Neuronal stem cell (in vitro differentiated cells): ENCODE results near the gene ELMO1.

Experiments
- DNase-seq: peaks from one replicate; pipeline ENCODE4 v3.0.0-alpha.2; 2013; ENCODE audit warnings: low spot score
- H2AFZ ChIP-seq: one replicate; pipeline ENCODE4 v1.6.1; 2013; ENCODE audit warnings: mild to moderate bottlenecking, low read length, inconsistent platforms
- H2AK5ac ChIP-seq: 2 replicates; pipeline ENCODE4 v1.6.1; 2013; ENCODE audit warnings: low read depth, mild to moderate bottlenecking, inconsistent platforms, low read length, moderate library complexity, mixed read lengths
- H2BK120ac ChIP-seq: 2 replicates; pipeline ENCODE4 v1.6.1; 2013; ENCODE audit warnings: low read depth, mild to moderate bottlenecking, inconsistent platforms, low read length, moderate library complexity, mixed read lengths
- H2BK12ac ChIP-seq: one replicate; pipeline ENCODE4 v1.6.1; 2013; ENCODE audit warnings: low read length, inconsistent platforms
- H2BK15ac ChIP-seq: 2 replicates; pipeline ENCODE4 v1.6.1; 2013; ENCODE audit warnings: mild to moderate bottlenecking, low read length, inconsistent platforms, mixed read lengths
- H2BK5ac ChIP-seq: one replicate; pipeline ENCODE4 v1.6.1; 2013; ENCODE audit warnings: inconsistent platforms, mild to moderate bottlenecking, low read length, moderate library complexity
- H3K14ac ChIP-seq: one replicate; pipeline ENCODE4 v1.6.1; 2013; ENCODE audit warnings: low read length, inconsistent platforms
- H3K18ac ChIP-seq: 2 replicates; pipeline ENCODE4 v1.6.1; 2013; ENCODE audit warnings: low read length, inconsistent platforms
- H3K23ac ChIP-seq: 2 replicates; pipeline ENCODE4 v1.6.1; 2013; ENCODE audit warnings: low read depth, mild to moderate bottlenecking, mixed read lengths, low read length, inconsistent platforms; ENCODE audit not compliant: poor library complexity
- H3K27ac ChIP-seq: replicated peaks from 3 replicates; pipeline ENCODE4 v1.5.1; 2013; ENCODE audit warnings: low read length, inconsistent platforms
- H3K27me3 ChIP-seq, 3 experiments: 2 replicates each; pipeline ENCODE4 v1.6.1; 2013; ENCODE audit warnings: low read length in 3 of 3, mild to moderate bottlenecking in 2 of 3, inconsistent platforms in 1 of 3, low read depth in 1 of 3, mixed read lengths in 1 of 3, moderate library complexity in 1 of 3; ENCODE audit not compliant: control insufficient read depth in 3 of 3, insufficient read depth in 3 of 3
- H3K36me3 ChIP-seq, 2 donors: replicated peaks in 1 of 2; 2 replicates each; pipeline ENCODE4 v1.6.1; 2013; ENCODE audit warnings: low read length in 2 of 2; ENCODE audit not compliant: control insufficient read depth in 2 of 2, insufficient read depth in 2 of 2
- H3K4ac ChIP-seq: 2 replicates; pipeline ENCODE4 v1.6.1; 2013; ENCODE audit warnings: inconsistent platforms, mild to moderate bottlenecking, low read length, moderate library complexity
- H3K4me1 ChIP-seq, 2 donors: 1 replicate in 1 of 2; 2 replicates in 1 of 2; pipeline ENCODE4 v1.6.1; 2013; ENCODE audit warnings: low read length in 2 of 2, low read depth in 1 of 2; ENCODE audit not compliant: control insufficient read depth in 2 of 2, insufficient read depth in 1 of 2
- H3K4me2 ChIP-seq: one replicate; pipeline ENCODE4 v1.6.1; 2013; ENCODE audit warnings: mild to moderate bottlenecking, low read length, inconsistent platforms; ENCODE audit not compliant: insufficient read depth, poor library complexity, severe bottlenecking
- H3K4me3 ChIP-seq, 2 donors: 2 replicates each; pipeline ENCODE4 v1.5.1; 2013; ENCODE audit warnings: low read length in 2 of 2, mild to moderate bottlenecking in 2 of 2, inconsistent platforms in 1 of 2, moderate library complexity in 1 of 2
- H3K79me1 ChIP-seq: one replicate; pipeline ENCODE4 v1.6.1; 2013; ENCODE audit warnings: low read depth, mild to moderate bottlenecking, inconsistent platforms, low read length, moderate library complexity
- H3K9ac ChIP-seq: one replicate; pipeline ENCODE4 v1.6.1; 2013; ENCODE audit warnings: mild to moderate bottlenecking, low read depth, low read length, inconsistent platforms; ENCODE audit not compliant: poor library complexity
- H3K9me3 ChIP-seq, 2 donors: replicated peaks in 1 of 2; 2 replicates each; pipeline versions ENCODE3 to v1.6.1; 2013; ENCODE audit warnings: low read length in 2 of 2, mild to moderate bottlenecking in 2 of 2, inconsistent platforms in 1 of 2, low read depth in 1 of 2, mixed read lengths in 1 of 2, moderate library complexity in 1 of 2; ENCODE audit not compliant: control insufficient read depth in 2 of 2, insufficient read depth in 1 of 2
- H4K8ac ChIP-seq: one replicate; pipeline ENCODE4 v1.6.1; 2013; ENCODE audit warnings: low read depth, mild to moderate bottlenecking, inconsistent platforms, low read length, moderate library complexity
- H4K91ac ChIP-seq: one replicate; pipeline ENCODE4 v1.6.1; 2013; ENCODE audit warnings: low read length, low read depth, mild to moderate bottlenecking, inconsistent platforms; ENCODE audit not compliant: poor library complexity
- WGBS, 2 donors: extraction: QIAGEN DNeasy Blood & Tissue Kit; methylation state at CpG; one replicate each; pipeline ENCODE4 v1.1.7; 2013; ENCODE audit warnings: missing lambda C conversion rate in 2 of 2, mixed read lengths in 1 of 2; ENCODE audit not compliant: insufficient read length in 2 of 2, insufficient replicate concordance in 1 of 2; ENCODE audit errors: extremely low coverage in 2 of 2; 5-methylcytosine and 5-hydroxymethylcytosine counted together

Gene ELMO1

GRCh38 chr7:36855330-36855729 lies 593.3 kb downstream of the ELMO1 start:
- Histone ChIP-seq H3K27ac (no peak overlapping the region), H2AFZ (no peak overlapping the region), H2AK5ac (no peak overlapping the region), H3K9ac (no peak overlapping the region), H2BK15ac (no peak overlapping the region), H3K23ac (no peak overlapping the region), H4K8ac (no peak overlapping the region), H3K36me3 (peaks cover 0 to 14% of the 10 kb centered on the region in 2 donors), H3K4ac (no peak overlapping the region), H3K4me1 (no peaks in the 10 kb centered on the region), H3K27me3 (no peaks in the 10 kb centered on the region), H3K18ac (no peak overlapping the region), H4K91ac (no peak overlapping the region), H3K4me3 (no peak overlapping the region), H3K4me2 (no peak overlapping the region), H3K79me1 (no peaks in the 10 kb centered on the region), H2BK120ac (no peak overlapping the region), H2BK12ac (no peak overlapping the region), H3K14ac (no peak overlapping the region), H2BK5ac (no peak overlapping the region), H3K9me3 (no peaks in the 10 kb centered on the region)
- no peak for DNase-seq
- WGBS, 2 donors, result no CpG with 5 or more reads among the region's 15 CpGs

- H4K91ac ChIP-seq, result no peak overlapping the region
- H3K27me3 ChIP-seq, result no peaks in the 10 kb centered on the region
- no peak overlapping the region for H3K14ac ChIP-seq
- no peak overlapping the region for H3K4me3 ChIP-seq
- H4K8ac ChIP-seq, result no peak overlapping the region
- no peak overlapping the region for H2AK5ac ChIP-seq
- no peak overlapping the region for H3K4ac ChIP-seq
- no peak overlapping the region for H3K27ac ChIP-seq
- H3K9me3 ChIP-seq, result no peaks in the 10 kb centered on the region
- H3K23ac ChIP-seq, result no peak overlapping the region
- no peak overlapping the region for H3K4me2 ChIP-seq
- no peak overlapping the region for H3K9ac ChIP-seq
- no peaks in the 10 kb centered on the region for H3K79me1 ChIP-seq
- H3K18ac ChIP-seq, result no peak overlapping the region
- WGBS, 2 donors, result no CpG with 5 or more reads among the region's 9 CpGs
- H2AFZ ChIP-seq, result no peak overlapping the region
- DNase-seq, result no peak
- H2BK120ac ChIP-seq, result no peak overlapping the region
- H2BK12ac ChIP-seq, result no peak overlapping the region
- H3K36me3 ChIP-seq, result peaks cover 0 to 14% of the 10 kb centered on the region in 2 donors
- H2BK5ac ChIP-seq, result no peak overlapping the region
- no peak overlapping the region for H2BK15ac ChIP-seq
- no peaks in the 10 kb centered on the region for H3K4me1 ChIP-seq
Observed at GRCh38 chr7:36854652-36855051, 594.0 kb downstream of the ELMO1 start.

DNA sequence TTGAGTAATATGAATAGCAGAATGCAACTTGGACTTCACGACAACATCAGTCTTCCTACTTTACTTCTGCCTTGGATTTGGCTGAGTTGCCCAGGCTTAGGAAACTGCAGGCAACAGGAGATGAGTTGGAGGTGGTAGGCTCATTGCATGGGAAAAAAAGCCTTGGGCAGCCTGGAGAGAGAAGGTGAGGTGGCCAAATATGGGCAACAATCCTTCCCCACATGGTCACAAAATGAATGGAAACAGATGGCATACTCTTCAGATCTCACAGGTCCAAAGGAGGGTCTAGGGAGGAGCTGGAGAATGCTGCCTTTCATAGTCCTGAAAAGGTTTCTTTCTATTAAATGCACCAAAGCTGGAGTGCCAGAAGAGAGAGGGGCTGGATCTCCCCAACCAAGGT lies 595.7 kb downstream of the ELMO1 start:
- H3K4me2 ChIP-seq, result no peak overlapping the region
- H3K79me1 ChIP-seq, result no peaks in the 10 kb centered on the region
- H3K14ac ChIP-seq, result no peak overlapping the region
- peaks cover 0 to 14% of the 10 kb centered on the region in 2 donors for H3K36me3 ChIP-seq
- H3K4me1 ChIP-seq, result no peaks in the 10 kb centered on the region
- no peak overlapping the region for H4K8ac ChIP-seq
- no peak overlapping the region for H2BK12ac ChIP-seq
- H2BK120ac ChIP-seq, result no peak overlapping the region
- DNase-seq, result no peak
- no peak overlapping the region for H3K4me3 ChIP-seq
- no peak overlapping the region for H3K9ac ChIP-seq
- H3K9me3 ChIP-seq, result peaks cover 0 to 8% of the 10 kb centered on the region in 2 donors
- H3K27ac ChIP-seq, result no peak overlapping the region
- no peak overlapping the region for H2AK5ac ChIP-seq
- H4K91ac ChIP-seq, result no peak overlapping the region
- H2BK15ac ChIP-seq, result no peak overlapping the region
- H3K18ac ChIP-seq, result no peak overlapping the region
- no peak overlapping the region for H3K4ac ChIP-seq
- H3K27me3 ChIP-seq, result no peaks in the 10 kb centered on the region
- H2BK5ac ChIP-seq, result no peak overlapping the region
- H2AFZ ChIP-seq, result no peak overlapping the region
- WGBS, 2 donors, result no CpG with 5 or more reads among the region's 1 CpG
- no peak overlapping the region for H3K23ac ChIP-seq

DNA sequence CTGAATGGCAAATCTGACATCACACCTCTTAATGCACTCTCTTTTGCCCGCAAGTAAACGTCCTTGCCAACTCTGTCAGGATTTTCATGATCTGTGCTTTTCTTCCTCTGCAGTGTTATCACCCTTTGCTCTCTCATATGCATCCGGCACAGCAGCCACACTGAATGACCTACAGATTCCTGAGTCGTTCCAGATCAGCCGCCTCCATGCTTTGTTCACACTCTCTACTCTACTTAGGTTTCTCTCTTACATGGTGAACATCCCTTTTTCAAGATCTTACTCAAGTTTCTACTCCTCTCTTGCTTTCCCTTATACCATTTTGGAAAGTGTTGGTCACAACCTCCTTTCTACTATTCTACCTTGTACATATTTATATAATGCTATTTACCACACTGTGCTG lies 596.6 kb downstream of the ELMO1 start:
- DNase-seq, result no peak

More for the DNA sequence above, 596.6 kb downstream of the ELMO1 start:
- H4K8ac ChIP-seq, result no peak overlapping the region
- H3K18ac ChIP-seq, result no peak overlapping the region
- H3K79me1 ChIP-seq, result no peaks in the 10 kb centered on the region
- H3K9ac ChIP-seq, result no peak overlapping the region
- H3K23ac ChIP-seq, result no peak overlapping the region
- no peak overlapping the region for H3K14ac ChIP-seq
- no peak overlapping the region for H2BK120ac ChIP-seq
- H4K91ac ChIP-seq, result no peak overlapping the region
- H3K4me3 ChIP-seq, result no peak overlapping the region
- peaks cover 0 to 14% of the 10 kb centered on the region in 2 donors for H3K36me3 ChIP-seq
- no peak overlapping the region for H2BK5ac ChIP-seq
- no peaks in the 10 kb centered on the region for H3K4me1 ChIP-seq
- H2BK15ac ChIP-seq, result no peak overlapping the region
- no peak overlapping the region for H2BK12ac ChIP-seq
- H3K9me3 ChIP-seq, result peaks cover 0 to 14% of the 10 kb centered on the region in 2 donors
- no peak overlapping the region for H2AK5ac ChIP-seq
- no peak overlapping the region for H3K4ac ChIP-seq
- no peak overlapping the region for H3K4me2 ChIP-seq
- no CpG with 5 or more reads among the region's 5 CpGs for WGBS, 2 donors
- no peak overlapping the region for H3K27ac ChIP-seq
- no peak overlapping the region for H2AFZ ChIP-seq
- no peaks in the 10 kb centered on the region for H3K27me3 ChIP-seq
